Measurements from ENCODE around the gene TRMT61A.

GRCh38 chr14:103552011-103552845 is 23.2 kb downstream of the TRMT61A start:
- TF ChIP-seq CTCF (conservative IDR thresholded peaks at IDR 0.05; ENCODE audit: low read depth, low read length) (no peak), POLR2A (IDR thresholded peaks at IDR 0.05; ENCODE audit: low read depth, low read length) (no peak), MXI1 (IDR thresholded peaks at IDR 0.05; ENCODE audit: borderline replicate concordance, low read depth, low read length) (no peak), MAFK (IDR thresholded peaks at IDR 0.05; ENCODE audit: low read depth, low read length) (no peak), USF2 (IDR thresholded peaks at IDR 0.05; ENCODE audit: low read depth, low read length) (no peak)
